SJCRH30 (cell line): ENCODE data around the gene C1GALT1C1. TPM values are rescaled to one million over a fixed set of nuclear protein-coding genes. Genes with fewer than 3 reads are reported as not detected.
A peak's percentile ranks its signal among the peaks of the same experiment; 100 is the strongest.

Source experiments
- DNase-seq, 2 experiments: peaks; one replicate each; pipeline ENCODE4 v3.0.0-alpha.2; 2015 to 2020
- H3K27ac ChIP-seq: fragments of 250-450 bp; sonication (Bioruptor Pico); 2 replicates; pipeline ENCODE4 v1.5.1; 2020; ENCODE audit warnings: mild to moderate bottlenecking, moderate library complexity
- H3K27me3 ChIP-seq: fragments of 250-450 bp; sonication (Bioruptor Pico); 2 replicates; pipeline ENCODE4 v1.5.1; 2020; ENCODE audit warnings: mild to moderate bottlenecking, moderate library complexity
- H3K36me3 ChIP-seq: fragments of 250-450 bp; sonication (Bioruptor Pico); 2 replicates; pipeline ENCODE4 v1.5.1; 2020; ENCODE audit warnings: mild to moderate bottlenecking, moderate library complexity
- H3K4me1 ChIP-seq: fragments of 250-450 bp; sonication (Bioruptor Pico); 2 replicates; pipeline ENCODE4 v1.5.1; 2020; ENCODE audit warnings: mild to moderate bottlenecking, moderate library complexity
- H3K4me3 ChIP-seq: fragments of 250-450 bp; sonication (Bioruptor Pico); 2 replicates; pipeline ENCODE4 v1.5.1; 2020; ENCODE audit warnings: mild to moderate bottlenecking, moderate library complexity
- H3K9me3 ChIP-seq: fragments of 250-450 bp; sonication (Bioruptor Pico); replicated peaks from 2 replicates; pipeline ENCODE4 v1.5.1; 2020; ENCODE audit warnings: mild to moderate bottlenecking, moderate library complexity
- total RNA-seq: library from RNA; depleted of rRNA; stranded (reverse); fragments of >200 nt; shearing (Covaris generic); gene quantifications from 2 replicates; pipeline ENCODE4 v1.2.3, GENCODE V29; 2014; rRNA removed

Gene C1GALT1C1
- total RNA-seq, 1 experiment from 2014 or later = 22.9 TPM

GRCh38 chrX:120625371-120625770 lies 4.5 kb downstream of the C1GALT1C1 start:
- no peak overlapping the region for H3K4me3 ChIP-seq
- H3K27me3 ChIP-seq = no peaks in the 10 kb centered on the region
- no peak for DNase-seq

GRCh38 chrX:120617996-120618630 lies 11.7 kb downstream of the C1GALT1C1 start:
- Histone ChIP-seq H3K4me1 (no peaks in the 10 kb centered on the region), H3K27ac (no peak overlapping the region), H3K36me3 (0 out of 2 replicates have a peak, but pooled peaks cover 5% of the 10 kb centered on the region), H3K27me3 (no peaks in the 10 kb centered on the region), H3K9me3 (no peaks in the 10 kb centered on the region), H3K4me3 (no peak overlapping the region)
- DNase-seq = no peak

More at GRCh38 chrX:120625371-120625770, 4.5 kb downstream of the C1GALT1C1 start:
- H3K36me3 ChIP-seq = no peaks in the 10 kb centered on the region
- H3K9me3 ChIP-seq = no peaks in the 10 kb centered on the region
- no peaks in the 10 kb centered on the region for H3K4me1 ChIP-seq
- no peak overlapping the region for H3K27ac ChIP-seq

GRCh38 chrX:120614816-120615215 lies 15.0 kb downstream of the C1GALT1C1 start:
- Histone ChIP-seq H3K4me3 (no peak overlapping the region), H3K27me3 (no peaks in the 10 kb centered on the region), H3K9me3 (no peaks in the 10 kb centered on the region), H3K36me3 (peaks cover 16% of the 10 kb centered on the region), H3K4me1 (no peaks in the 10 kb centered on the region), H3K27ac (no peak overlapping the region)
- no peak for DNase-seq

DNA sequence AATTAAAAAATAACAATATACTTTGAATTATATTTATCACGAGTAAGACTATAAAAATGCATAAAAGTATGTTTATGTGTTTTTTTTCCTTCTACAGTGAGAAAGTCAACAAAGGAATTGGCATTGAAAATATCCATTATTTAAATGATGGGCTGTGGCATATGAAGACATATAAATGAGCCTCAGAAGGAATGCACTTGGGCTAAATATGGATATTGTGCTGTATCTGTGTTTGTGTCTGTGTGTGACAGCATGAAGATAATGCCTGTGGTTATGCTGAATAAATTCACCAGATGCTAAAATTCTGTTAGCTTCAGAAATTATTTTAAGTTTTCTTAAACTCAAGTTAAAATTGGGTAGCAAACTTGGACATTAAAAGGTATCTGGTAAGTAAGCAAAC lies 17.8 kb downstream of the C1GALT1C1 start:
- no peak for DNase-seq
- Histone ChIP-seq H3K36me3 (peaks cover 18% of the 10 kb centered on the region), H3K9me3 (no peaks in the 10 kb centered on the region), H3K27ac (no peak overlapping the region), H3K27me3 (no peaks in the 10 kb centered on the region), H3K4me1 (no peaks in the 10 kb centered on the region), H3K4me3 (no peak overlapping the region)

- H3K27me3 ChIP-seq = no peaks in the 10 kb centered on the region
- DNase-seq = peak; percentile 54 to 64
These were observed 25.5 kb downstream of the C1GALT1C1 start for GRCh38 chrX:120604361-120604782.

DNA sequence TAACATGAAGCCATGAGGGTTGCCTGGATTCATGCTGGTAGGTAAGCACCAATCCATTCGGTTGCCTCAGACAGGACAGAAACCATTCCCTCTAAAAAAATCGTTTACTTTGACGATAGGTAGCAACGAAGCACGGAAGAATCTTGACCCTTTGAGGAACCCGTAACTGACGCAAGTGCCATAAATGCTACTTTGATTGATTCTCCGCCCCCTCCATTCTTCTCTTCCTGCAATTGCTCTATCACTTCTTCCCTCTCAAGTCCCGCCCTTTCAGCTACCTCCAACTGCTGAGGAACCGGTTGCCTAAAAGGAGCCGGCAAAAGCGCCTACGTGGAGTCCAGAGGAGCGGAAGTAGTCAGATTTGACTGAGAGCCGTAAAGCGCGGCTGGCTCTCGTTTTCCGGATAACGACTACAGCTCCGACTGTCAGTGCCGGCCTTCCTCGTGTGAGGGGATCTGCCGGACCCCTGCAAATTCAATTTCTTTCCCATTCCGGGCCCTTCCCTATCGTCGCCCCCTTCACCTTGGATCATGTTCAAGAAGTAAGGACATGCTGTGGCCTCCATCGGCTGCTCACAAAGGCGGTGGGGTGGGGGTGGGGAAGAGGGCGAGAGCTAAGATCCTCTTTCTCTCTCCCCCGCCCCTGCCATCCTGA lies 26.0 kb downstream of the C1GALT1C1 start, which contains the start of gene MCTS1:
Gene MCTS1 (plus strand): TSS at position 395 of the 654 bp plus-strand sequence. CDS start 136 bp downstream, at position 531.
- peak within 1 kb of the TSS; percentile 89 for H3K27ac ChIP-seq
- no peaks in the 10 kb centered on the region for H3K27me3 ChIP-seq
- DNase-seq = peak; percentile 93 to 95
- peak within 1 kb of the TSS; percentile 85 for H3K4me3 ChIP-seq
- 0 out of 2 replicates have a peak, but pooled peaks cover 3% of the 10 kb centered on the region for H3K36me3 ChIP-seq
- no peaks in the 10 kb centered on the region for H3K4me1 ChIP-seq
- H3K9me3 ChIP-seq = no peaks in the 10 kb centered on the region

More at GRCh38 chrX:120604361-120604782, 25.5 kb downstream of the C1GALT1C1 start:
- H3K36me3 ChIP-seq = 0 out of 2 replicates have a peak, but pooled peaks cover 3% of the 10 kb centered on the region
- H3K27ac ChIP-seq = peak overlapping the region; percentile 89
- H3K4me3 ChIP-seq = peak overlapping the region; percentile 85
- H3K9me3 ChIP-seq = no peaks in the 10 kb centered on the region
- no peaks in the 10 kb centered on the region for H3K4me1 ChIP-seq

DNA sequence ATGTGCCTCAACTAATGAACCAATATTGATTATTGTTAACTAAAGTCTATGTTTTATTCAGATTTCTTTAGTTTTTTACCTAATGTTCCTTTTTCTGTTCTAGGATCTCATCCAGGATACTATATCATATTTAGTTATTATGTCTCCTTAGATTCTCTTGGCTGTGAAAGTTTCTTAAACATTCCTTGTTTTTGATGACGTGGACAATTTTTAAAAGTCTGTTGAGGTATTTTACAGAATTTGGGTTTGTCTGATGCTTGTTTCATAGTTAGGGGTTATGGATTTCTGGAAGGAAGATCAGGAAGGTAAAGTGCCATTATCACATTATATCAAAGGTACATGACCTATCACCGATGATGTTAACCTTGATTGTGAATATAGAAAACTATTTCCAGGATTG lies 44.2 kb downstream of the C1GALT1C1 start:
- DNase-seq = no peak
- Histone ChIP-seq H3K36me3 (no peaks in the 10 kb centered on the region), H3K4me3 (no peak overlapping the region), H3K9me3 (no peaks in the 10 kb centered on the region), H3K27me3 (no peaks in the 10 kb centered on the region), H3K4me1 (no peaks in the 10 kb centered on the region), H3K27ac (no peak overlapping the region)

Other genes with a start within 250 kb of the C1GALT1C1 start
- 137 and 143 TPM in 2 replicates for gene LAMP2, start 160.8 kb downstream of the C1GALT1C1 start, total RNA-seq
- 53.9 and 57.9 TPM in 2 replicates for gene CUL4B, start 69.1 kb downstream of the C1GALT1C1 start, total RNA-seq
- gene MCTS1, start 26.0 kb downstream of the C1GALT1C1 start, total RNA-seq = 78.7 and 84.8 TPM in 2 replicates
- gene CT47B1, start 245.8 kb upstream of the C1GALT1C1 start, total RNA-seq = not detected in 2 replicates